HL-60 (cell line): Measurements from ENCODE around the gene USP3.

ENCODE experiments used
- GABPA ChIP-seq: IDR thresholded peaks from 2 replicates; pipeline ENCODE4 v1.6.1; 2012; ENCODE audit warnings: low read depth
- POLR2AphosphoS5 ChIP-seq: IDR thresholded peaks from 2 replicates; pipeline ENCODE4 v1.6.1; 2012; ENCODE audit warnings: low read depth
- TF ChIP-seq, protein P1 (sequence below): IDR thresholded peaks from one replicate; pipeline ENCODE4 v1.5.1; 2011; ENCODE audit warnings: low read length, control low read depth, inconsistent platforms; ENCODE audit not compliant: insufficient read depth
- TF ChIP-seq, protein P2 (sequence below): IDR thresholded peaks from 2 replicates; pipeline ENCODE4 v1.6.1; 2012; ENCODE audit warnings: low read depth; ENCODE audit not compliant: insufficient replicate concordance

DNA sequence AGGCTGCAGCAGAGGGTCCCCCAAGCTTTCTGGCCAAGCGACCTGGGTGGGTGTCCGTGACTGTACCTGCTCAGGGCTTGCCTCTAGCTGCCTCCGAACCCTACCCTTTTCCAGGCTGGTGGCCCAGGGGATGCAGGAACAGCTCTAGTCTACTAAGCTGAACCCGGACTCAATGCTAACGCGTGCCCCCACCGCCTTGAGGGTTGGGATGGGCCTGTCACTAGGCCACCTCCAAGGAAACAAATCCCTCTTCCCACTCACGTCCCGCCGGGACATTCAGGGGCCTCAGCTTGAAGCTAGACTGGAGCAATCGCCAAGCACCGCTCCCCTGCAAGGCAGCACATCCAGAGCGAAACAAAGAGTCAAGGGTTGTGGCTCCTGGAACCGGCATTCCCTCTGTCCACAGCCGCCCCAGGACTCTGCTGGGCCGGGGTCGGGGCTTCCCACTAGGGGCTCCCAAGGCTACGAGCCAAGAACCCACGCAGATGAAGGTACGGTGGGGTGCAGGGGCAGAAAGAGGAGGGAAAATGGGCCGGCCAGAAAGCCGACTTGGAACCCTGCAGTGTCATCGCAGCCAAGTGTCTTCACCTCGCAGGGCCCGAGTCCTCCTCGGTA, 95.7 kb downstream of the USP3 start:
- TF ChIP-seq, protein P1, sequence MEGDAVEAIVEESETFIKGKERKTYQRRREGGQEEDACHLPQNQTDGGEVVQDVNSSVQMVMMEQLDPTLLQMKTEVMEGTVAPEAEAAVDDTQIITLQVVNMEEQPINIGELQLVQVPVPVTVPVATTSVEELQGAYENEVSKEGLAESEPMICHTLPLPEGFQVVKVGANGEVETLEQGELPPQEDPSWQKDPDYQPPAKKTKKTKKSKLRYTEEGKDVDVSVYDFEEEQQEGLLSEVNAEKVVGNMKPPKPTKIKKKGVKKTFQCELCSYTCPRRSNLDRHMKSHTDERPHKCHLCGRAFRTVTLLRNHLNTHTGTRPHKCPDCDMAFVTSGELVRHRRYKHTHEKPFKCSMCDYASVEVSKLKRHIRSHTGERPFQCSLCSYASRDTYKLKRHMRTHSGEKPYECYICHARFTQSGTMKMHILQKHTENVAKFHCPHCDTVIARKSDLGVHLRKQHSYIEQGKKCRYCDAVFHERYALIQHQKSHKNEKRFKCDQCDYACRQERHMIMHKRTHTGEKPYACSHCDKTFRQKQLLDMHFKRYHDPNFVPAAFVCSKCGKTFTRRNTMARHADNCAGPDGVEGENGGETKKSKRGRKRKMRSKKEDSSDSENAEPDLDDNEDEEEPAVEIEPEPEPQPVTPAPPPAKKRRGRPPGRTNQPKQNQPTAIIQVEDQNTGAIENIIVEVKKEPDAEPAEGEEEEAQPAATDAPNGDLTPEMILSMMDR = no peak
- TF ChIP-seq, protein P2, sequence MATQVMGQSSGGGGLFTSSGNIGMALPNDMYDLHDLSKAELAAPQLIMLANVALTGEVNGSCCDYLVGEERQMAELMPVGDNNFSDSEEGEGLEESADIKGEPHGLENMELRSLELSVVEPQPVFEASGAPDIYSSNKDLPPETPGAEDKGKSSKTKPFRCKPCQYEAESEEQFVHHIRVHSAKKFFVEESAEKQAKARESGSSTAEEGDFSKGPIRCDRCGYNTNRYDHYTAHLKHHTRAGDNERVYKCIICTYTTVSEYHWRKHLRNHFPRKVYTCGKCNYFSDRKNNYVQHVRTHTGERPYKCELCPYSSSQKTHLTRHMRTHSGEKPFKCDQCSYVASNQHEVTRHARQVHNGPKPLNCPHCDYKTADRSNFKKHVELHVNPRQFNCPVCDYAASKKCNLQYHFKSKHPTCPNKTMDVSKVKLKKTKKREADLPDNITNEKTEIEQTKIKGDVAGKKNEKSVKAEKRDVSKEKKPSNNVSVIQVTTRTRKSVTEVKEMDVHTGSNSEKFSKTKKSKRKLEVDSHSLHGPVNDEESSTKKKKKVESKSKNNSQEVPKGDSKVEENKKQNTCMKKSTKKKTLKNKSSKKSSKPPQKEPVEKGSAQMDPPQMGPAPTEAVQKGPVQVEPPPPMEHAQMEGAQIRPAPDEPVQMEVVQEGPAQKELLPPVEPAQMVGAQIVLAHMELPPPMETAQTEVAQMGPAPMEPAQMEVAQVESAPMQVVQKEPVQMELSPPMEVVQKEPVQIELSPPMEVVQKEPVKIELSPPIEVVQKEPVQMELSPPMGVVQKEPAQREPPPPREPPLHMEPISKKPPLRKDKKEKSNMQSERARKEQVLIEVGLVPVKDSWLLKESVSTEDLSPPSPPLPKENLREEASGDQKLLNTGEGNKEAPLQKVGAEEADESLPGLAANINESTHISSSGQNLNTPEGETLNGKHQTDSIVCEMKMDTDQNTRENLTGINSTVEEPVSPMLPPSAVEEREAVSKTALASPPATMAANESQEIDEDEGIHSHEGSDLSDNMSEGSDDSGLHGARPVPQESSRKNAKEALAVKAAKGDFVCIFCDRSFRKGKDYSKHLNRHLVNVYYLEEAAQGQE = no peak
- no peak for TF ChIP-seq POLR2AphosphoS5
- TF ChIP-seq GABPA = no peak
